ENCODE data around the gene GCK.

Gene GCK

DNA sequence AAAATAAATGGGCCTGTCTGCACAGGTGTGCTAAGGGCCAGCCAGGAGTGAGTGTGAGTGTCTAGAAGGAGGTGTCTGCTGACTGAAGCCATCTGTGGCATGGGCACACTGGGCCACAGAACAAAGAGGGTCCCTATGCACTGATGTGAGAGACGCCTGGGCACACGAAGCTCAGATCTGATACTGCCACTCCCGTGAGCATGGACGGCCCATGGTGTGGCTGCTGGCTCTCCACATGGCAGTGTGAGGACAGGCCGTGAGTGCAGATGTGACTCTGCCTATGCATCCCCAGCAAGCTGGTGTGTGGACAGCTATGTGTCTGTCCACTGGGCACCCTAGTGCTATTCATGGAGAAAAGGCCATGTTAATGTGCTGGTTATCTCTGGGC, 35.3 kb downstream of the GCK start:
- no peak for DNase-seq

DNA sequence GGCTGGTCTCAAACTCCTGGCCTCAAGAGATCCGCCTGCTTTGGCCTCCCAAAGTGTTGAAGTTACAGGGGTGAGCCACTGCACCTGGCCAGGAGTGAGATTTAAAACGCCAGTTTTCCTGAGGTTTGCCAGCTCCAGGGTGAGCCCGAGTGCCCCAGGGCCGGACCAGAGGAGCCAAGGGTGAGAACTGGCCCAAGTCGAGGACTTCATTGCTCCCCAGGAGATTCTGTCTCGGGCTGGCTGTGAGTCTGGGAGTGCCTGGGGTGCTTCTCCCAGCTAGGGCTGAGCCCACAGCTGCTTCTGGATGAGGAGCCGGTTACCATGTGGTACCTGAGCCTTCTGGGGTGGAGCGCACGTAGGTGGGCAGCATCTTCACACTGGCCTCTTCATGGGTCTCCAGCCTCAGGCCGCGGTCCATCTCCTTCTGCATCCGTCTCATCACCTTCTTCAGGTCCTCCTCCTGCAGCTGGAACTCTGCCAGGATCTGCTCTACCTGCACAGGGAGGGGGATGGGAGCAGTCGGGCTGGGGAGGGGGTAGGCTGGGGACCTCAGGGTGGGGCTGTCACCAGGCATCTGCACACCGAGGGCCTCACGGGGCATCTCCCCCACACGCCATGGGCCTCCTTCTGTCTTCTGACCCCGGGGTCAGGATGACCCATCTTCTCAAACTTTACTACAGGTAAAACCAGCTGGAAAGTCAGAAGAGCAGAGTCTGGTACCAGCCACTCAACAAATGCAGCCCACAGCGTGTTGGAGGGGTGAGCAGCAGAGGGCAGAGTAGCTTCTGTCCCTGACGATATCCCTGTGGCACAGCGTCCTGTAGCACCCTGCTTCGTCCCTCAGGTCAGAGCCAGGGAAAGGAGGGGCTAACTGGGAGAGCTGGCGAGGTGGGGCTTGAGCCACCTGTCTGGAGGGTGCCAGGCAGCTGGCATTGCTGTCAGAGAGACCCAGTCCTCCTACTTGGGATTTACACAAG, 36.0 kb downstream of the GCK start:
- peak; percentile 49 for DNase-seq

DNA sequence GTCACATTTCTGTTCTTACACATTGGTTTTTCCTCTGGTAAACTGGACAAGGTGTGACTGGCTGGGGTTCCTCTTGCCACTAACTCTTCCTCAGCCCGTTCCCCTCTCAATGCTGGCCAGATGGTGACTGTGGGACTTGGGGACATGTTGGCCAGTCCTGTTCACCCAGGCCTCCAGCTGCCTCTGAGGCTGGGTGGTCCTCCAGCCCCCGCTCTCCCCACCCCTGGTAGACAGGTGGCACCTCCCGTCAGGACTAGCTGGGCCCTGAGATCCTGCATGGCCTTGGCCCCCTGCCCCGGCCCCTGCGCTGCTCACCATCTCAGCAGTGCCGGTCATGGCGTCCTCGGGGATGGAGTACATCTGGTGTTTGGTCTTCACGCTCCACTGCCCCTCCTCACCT, 37.3 kb downstream of the GCK start:
- no peak for DNase-seq

DNA sequence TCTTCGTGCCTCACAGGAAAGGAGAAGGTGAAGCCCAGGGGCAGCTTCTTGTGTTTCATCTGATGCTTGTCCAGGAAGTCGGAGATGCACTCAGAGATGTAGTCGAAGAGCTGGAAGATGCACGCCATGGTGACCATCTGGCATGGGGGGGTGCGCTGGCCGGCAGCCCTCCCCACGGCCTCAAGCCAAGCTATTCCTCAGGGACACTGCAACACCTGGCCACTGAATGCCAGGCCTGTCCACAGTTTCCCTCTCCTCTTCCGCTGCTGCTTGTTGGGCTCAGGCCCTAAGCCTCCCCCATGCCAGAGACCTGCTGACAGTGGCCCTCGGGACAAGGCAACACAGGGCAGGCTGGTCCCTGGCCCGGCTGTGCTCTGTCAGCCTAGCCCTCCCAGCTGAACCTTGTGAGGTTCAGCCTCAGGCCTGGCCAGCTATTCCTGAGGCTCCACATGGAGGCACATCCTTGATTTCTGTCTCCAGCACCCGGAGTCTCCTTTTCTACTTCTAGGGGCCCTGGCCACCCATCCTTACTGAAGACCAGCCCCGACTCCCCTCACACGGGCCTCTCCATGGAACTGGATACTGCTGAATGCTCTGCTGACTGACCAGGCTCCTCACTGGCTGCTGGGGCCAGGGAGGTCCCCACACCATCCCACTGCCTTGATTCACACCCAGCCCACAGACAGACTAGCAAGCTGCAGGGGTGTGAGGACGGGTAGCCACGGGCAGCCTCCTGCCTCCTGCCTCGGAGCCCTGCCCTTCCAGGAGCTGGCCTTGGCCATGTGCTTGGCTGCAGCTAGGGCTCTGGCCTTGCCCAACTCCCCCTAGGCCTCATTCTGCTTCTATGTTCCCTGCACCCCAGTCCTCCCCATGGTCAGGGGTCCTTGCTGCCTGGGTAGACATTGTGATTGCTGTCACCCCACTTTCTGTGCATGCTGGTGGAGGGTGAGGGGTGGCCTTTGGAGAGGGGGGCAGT, 38.0 kb downstream of the GCK start:
- no peak for DNase-seq

DNA sequence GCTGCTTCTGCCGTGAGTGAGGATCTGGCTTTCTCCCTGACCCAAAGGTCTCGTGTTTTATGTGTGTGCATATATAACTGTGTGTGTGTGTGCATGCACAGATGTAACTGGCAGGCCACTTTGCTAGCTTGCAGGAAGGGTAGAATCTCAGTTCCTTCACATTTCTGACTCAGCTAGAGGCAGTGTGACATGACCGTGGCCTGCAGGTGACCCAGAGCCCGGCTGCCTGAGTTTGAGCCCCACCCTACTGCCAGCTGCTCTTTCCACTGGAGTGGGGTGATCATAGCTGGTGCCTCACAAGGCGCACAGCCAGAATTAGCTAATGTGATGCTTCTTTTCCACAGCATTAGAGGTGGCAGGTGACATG, 38.8 kb downstream of the GCK start:
- no peak for DNase-seq

DNA sequence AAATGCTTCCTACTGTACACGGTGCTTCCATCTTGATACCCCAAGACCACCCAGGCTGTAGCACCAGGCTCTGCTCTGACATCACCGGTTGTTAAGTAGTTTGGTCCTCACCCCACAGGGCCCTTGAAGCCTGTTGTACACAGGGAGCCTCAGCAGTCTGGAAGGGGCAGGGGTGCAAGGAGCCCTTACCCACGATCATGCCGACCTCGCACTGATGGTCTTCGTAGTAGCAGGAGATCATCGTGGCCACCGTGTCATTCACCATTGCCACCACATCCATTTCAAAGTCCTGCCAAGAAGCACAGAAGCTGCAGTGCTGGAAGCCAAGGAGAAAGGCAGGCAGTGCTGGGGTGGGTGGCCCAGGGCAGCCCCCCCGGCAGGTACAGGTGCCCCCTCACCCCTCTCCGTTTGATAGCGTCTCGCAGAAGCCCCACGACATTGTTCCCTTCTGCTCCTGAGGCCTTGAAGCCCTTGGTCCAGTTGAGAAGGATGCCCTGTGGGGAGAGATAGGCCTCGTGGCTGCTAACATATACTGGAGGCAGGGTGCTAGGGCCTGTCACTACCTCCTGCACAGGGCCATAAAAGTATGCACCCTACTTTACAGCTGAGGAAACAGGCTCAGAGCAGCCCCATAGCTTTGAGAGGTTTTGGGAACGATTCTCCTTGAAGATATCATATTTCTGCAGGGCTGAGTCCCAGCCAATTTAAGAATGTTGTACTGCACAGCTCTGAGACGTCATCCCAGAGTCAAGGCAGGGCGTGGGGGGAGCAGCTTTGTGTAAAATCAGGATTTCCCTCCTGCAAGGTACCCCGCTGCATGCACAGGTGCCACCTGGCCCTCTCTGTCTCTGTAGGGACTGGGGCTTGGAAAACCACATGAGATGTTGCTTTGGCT, 39.4 kb downstream of the GCK start:
- no peak for DNase-seq

DNA sequence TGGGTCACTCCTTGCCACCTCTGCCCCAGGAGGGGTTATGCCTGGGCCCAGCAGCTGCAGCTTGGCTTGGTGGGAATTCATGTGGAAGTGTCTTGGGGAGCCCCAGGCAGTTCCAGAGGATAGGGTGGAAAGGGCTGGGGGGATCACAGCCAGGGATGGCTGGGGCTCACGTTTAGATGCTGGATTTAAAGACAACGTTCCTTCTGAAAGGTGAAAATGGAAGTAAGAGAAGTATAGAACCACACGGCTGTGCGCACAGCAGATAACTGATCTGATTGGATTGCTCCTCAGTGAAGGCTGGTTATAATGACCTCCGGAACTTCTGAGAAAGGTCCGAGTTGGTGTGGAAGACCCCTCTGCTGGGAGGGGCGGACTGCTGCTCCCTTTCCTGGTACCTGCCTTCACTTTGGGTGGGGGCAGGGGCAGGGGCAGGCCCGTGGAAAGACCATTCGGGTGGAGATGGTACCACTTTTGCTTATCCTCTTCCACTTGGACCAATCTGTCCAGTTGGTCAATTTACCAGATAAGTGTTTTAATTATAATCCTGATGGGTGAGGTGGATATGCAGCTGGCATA, 40.2 kb downstream of the GCK start:
- no peak for DNase-seq

DNA sequence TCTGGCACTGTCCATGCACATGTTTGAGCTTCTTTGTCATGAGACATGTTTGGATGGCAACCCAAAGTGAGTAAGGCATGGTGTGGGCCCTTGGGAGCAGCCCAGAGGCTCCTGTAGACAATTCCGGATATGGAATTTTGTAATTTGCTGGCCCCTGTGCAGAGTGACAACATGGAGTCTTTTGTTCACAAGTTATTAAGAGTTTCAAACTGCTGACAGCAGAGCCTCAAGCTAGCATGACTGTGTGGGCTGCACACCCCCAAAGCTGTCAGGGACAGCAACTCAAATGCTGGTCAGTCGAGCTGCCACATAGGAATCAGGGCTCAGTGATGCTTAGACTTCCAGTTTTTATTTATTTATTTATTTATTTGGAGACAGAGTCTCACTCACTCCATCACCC, 41.1 kb downstream of the GCK start:
- no peak for DNase-seq

DNA sequence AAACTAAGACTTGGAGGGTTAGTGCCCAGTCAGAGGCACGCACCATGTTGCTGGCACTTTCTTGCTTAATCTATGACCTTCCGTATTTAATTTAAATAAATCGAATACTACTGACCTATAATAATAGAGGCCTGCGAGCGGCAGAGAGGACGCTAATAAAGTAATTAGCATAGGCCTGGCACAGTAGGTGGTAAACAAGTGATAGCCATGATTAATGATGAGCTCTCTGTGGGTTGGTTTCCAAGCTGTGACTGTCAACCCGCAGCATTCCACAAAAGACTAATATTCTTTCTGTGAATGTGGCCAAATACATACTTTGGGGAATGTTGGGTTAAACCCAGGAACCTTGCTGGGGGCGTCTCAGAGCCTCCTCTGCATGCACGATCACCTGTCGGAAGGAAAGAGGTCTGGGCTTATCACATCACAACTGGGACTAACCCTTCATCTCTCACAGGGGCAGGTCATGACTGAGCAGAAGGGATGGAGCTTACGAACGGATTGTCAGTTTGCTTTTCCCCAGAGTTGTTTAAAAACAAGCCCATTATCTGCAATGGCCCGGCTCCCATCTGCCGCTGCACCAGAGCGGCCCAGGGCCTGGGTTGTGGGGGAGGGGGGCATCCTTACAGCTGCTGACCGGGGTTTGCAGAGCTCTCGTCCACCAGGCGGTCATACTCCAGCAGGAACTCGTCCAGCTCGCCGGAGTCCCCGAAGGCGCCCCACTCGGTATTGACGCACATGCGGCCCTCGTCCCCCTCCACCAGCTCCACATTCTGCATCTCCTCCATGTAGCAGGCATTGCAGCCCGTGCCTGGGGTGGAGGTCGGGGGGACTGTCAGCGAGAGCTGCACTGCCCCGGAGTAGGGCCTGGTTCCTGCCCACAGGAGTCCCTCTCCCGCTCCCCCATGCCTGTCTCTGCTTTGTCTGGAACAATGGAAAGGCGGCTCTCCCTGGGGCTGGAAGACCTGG, 41.9 kb downstream of the GCK start:
- DNase-seq, result no peak

DNA sequence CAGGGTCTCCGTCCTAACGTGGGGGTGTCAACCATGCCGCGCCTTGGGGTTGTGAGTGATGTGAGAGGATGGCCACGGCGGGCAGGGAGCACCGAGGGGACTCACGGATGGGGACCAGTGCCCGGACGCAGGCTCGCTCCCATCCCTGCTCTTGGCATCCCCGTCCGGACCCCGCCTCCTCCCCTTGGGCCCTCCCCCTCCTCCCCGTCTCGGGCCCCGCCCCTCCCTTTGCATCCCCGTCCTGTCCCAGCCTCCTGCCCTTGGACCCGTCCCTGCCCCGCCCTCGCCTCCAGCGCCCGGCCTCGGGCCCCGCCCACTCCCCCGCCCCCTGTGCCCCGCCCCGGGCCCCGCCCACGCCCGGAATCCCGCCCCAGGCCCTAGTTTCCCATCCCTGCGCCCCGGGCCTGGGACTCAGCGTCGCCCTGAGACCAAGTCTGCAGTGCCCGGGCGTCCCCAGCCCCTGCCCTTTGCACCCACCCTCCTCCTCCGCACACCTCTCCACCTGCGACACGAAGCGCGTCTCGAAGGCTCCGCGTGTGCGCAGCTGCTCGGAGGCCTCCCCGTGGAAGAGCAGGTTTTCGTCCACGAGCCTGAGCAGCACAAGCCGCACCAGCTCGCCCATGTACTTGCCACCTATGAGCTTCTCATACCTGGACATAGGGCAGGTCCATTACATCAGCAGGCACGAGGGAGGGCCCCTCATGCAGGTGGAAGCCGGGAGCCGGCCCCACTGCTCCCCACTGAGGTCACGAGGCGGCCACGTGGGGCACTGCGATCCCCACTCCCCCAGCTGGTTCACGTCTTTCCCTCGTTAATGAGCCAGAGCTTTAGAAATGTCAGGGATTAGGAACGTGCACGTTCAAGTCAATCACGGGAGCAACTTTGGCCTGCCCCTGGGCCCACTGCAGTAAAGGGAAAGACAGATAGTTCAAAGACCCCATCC, 43.0 kb downstream of the GCK start:
- DNase-seq, result no peak

DNA sequence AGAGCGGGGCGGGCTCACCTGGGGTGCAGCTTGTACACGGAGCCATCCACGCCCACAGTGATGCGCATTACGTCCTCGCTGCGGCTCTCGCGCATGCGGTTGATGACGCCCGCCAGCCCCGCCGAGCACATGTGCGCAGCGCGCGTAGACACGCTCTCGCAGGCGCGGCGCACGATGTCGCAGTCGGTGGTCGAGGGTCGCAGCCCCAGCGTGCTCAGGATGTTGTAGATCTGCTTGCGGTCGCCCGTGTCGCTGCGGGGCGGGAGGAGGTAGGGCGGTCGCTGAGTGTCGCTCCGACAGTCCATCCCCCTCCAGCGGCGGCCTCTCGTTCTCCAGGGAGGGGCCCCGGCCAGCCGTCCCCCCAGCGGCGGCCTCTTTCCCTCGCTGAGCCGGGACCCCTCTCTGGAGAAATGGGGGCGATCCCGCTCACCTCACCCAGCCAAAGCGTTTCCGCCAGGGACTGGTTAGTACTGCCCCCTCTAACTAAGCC, 43.7 kb downstream of the GCK start:
- DNase-seq, result no peak

DNA sequence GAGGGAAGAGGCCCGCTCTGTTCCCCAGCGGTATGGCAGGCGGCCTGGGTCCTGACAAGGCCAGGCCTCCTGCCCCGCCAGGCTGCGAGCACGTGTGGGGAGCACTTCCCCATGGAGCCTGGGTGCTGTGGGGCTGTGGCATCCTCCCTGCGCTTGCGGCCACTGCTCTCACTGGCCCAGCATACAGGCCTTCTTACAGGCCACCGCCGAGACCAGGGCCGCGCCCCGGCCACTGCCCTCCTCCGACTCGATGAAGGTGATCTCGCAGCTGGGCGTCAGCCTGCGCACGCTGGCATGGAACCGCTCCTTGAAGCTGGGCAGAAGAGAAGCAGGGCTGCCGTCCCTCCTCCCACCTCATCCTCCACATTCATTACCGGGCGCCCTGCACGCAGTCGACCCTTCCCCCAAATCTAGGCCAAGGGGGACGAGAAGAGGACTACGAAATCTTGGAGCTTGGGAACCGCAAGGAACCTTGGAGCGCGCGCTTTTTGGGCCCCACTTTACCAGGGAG, 44.2 kb downstream of the GCK start:
- no peak for DNase-seq

DNA sequence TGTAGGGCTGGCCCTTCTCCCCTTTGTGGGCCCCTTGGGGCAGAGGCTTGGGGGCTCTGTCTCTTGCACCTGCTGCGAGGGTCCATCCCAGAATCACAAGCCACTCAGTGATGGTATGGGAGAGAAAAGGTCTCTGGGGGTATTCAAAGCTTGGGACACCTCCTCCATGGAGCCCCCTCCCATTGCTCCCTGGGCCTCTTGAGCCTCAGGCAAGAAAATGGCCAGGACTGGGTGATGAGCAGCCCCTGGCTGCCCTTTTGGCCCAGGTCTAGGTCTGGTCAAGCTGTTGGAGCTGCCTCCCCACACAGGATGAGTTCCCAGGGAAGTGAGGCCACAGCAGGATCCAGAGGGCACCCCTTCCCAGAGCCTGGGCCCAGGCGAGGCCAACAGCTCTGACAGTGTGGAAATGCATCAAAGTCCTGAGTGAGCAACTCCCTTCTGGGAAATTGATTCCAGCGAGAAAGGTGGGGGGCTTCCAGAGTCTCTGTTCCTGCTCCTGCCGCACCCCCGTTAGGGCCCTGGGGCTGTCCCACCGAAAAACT, 44.7 kb downstream of the GCK start:
- DNase-seq, result no peak

DNA sequence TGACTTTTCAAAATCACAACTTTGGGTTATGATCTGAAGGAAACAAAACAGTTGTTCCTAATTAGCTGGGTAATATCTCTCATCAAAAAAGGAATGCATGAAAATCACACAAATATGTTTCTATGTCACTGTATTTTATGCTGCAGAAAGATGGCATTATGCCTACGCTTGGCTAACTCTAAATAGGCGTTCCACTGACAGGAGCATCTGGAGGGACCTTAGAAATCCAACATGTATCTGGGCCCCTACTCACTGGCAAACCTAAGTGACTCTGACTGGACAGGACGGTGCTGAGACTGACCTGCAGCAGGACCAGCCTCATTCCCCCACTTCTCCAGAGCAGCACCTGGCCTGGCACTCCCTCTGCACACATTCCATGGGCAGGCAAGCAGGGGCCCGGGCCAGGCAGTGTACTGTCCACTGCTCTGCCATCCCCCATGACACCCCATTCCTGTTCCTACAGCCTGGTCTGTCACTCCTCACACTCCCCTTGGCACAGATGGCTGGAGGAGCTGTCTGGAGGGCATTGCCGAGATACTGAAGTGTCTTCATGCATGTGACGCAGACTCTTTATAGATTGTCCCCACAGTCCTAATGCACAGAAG, 45.5 kb downstream of the GCK start:
- no peak for DNase-seq

DNA sequence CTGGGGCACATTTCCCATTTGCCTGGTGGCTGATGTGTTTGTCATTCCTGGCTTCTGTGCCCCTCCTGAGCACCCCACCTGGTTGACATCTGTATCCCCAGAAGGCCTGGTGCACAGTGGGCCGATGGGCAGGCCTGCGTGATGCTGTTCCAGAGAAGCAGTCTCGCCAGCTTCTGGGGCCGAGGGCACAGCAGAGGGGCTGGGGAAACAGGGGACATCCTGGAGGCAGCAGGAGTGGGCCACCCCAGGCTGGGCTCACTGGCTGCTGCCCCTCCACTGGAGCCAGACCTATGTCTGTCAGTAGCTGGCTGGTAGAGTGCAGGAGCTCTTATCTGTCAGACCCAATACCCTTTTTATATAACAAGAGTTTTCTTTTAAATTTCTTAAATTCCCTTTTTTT, 47.2 kb downstream of the GCK start:
- DNase-seq, result no peak

DNA sequence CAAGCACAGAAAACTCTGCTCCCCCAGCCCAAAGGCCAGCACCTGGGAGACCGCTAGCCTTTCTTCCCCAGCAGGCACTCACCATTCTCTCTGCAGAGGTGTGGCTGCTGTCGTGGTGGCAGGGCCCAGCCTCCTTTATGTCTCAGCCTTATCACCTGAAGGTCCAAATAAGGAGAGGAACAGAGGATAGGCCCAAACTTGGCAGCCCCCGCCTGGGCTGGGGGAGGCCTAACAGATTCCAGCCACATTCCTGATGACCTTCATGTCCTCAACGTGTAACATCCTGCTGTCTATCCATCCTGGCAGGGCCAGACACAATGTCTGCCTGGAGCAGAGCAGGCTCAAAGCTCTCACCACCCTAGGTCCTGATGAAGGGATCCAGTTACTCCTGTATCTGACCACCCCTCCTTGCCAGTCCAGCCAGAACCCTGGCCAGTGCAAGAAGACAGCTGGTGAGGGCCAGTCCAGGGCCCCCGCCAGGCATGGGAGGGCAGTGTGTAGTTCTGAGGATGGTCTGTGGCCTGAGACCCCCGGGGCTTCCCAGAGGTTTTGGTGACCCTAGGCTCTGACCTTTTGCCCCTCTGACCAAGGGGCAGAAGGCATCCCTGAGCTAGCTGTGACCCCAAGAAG, 47.9 kb downstream of the GCK start, which contains the start of gene MYL7:
MYL7 (minus strand) TSS at position 112 of the 630 bp plus-strand sequence; CDS start at position 85, 27 bp downstream.
- no peak for DNase-seq

DNA sequence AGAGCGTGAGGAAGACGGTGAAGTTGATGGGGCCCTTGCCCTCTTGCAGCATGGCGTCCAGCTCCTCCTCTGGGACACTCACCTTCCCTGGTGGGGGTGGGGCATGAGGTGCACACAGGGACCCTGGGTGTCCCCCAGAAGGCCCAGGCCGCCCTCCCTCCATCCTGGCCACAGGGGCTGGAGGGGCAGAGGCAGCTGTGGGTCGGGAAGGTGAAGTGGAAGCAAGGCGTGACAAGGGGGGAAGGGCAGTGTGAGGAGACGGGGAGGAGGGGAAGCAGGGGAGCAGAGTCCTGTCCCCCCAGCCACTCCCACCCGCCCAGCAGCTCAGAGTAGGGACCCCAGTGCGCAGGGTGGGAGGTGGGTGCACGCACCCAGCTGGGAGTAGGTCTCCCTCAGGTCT, 48.9 kb downstream of the GCK start:
- no peak for DNase-seq
